H1 (cell line): ENCODE results near the gene ZNF618. TPM values are rescaled to one million over a fixed set of nuclear protein-coding genes. Genes with fewer than 3 reads are reported as not detected.

ENCODE experiments used
- CTCF ChIA-PET: fragments of 300-600 bp; sonication (Branson Sonifier 250); formaldehyde crosslinking; loops from one replicate; lab custom pipeline; 2021; ENCODE audit not compliant: partially characterized antibody; lab: Charles Lee
- POLR2A ChIA-PET: fragments of 300-600 bp; sonication (Branson Sonifier 250); formaldehyde crosslinking; loops from one replicate; lab custom pipeline; 2021; ENCODE audit warnings: inconsistent platforms; ENCODE audit not compliant: partially characterized antibody; lab: Charles Lee
- DNase-seq, 2 experiments: peaks; one replicate each; pipeline versions ENCODE4 v3.0.0 to v3.0.0-alpha.2; 2010 to 2022; ENCODE audit warnings: low spot score in 2 of 2, low read depth in 1 of 2, mixed read lengths in 1 of 2
- FAIRE-seq: peaks from 2 replicates; lab custom pipeline; 2011; peaks lifted over from hg19 to GRCh38; lab: Jason Lieb, UNC
- H2AFZ ChIP-seq: 2 replicates; pipeline ENCODE4 v1.8.1; 2012; ENCODE audit warnings: low read length, inconsistent platforms
- H2AK5ac ChIP-seq: 2 replicates; pipeline ENCODE4 v1.6.1; 2013; ENCODE audit warnings: low read depth, low read length
- H2BK120ac ChIP-seq: replicated peaks from 2 replicates; pipeline ENCODE3; 2013; ENCODE audit warnings: low read depth, low read length, inconsistent platforms
- H2BK12ac ChIP-seq: 2 replicates; pipeline ENCODE4 v1.6.1; 2013; ENCODE audit warnings: low read depth, low read length
- H2BK15ac ChIP-seq: 2 replicates; pipeline ENCODE4 v1.6.1; 2013; ENCODE audit warnings: low read length
- H2BK20ac ChIP-seq: 2 replicates; pipeline ENCODE4 v1.6.1; 2013; ENCODE audit warnings: low read length
- H2BK5ac ChIP-seq: 2 replicates; pipeline ENCODE4 v1.6.1; 2013; ENCODE audit warnings: low read depth, low read length
- H3K14ac ChIP-seq: 2 replicates; pipeline ENCODE4 v1.6.1; 2013; ENCODE audit warnings: inconsistent platforms; ENCODE audit not compliant: insufficient read length
- H3K18ac ChIP-seq: 2 replicates; pipeline ENCODE4 v1.6.1; 2013; ENCODE audit warnings: low read length; ENCODE audit errors: extremely low read depth
- H3K23ac ChIP-seq: 2 replicates; pipeline ENCODE4 v1.6.1; 2013; ENCODE audit warnings: inconsistent platforms; ENCODE audit not compliant: insufficient read length
- H3K23me2 ChIP-seq: 2 replicates; pipeline ENCODE4 v1.6.1; 2013; ENCODE audit warnings: low read depth, low read length
- H3K27ac ChIP-seq: 2 replicates; pipeline ENCODE4 v1.6.1; 2011; ENCODE audit warnings: low read depth, low read length, inconsistent platforms
- H3K27me3 ChIP-seq, 4 experiments: replicated peaks in 1 of 4; 1 replicate in 1 of 4; 2 replicates in 3 of 4; pipeline versions ENCODE4 v1.6.1 to v1.8.1; 2011 to 2013; ENCODE audit warnings: low read length in 3 of 4, mild to moderate bottlenecking in 3 of 4, inconsistent platforms in 2 of 4, mixed read lengths in 2 of 4, moderate library complexity in 1 of 4; ENCODE audit not compliant: control insufficient read depth in 3 of 4, insufficient read depth in 3 of 4; ENCODE audit errors: extremely low read depth in 1 of 4
- H3K36me3 ChIP-seq, 4 experiments: 2 replicates each; pipeline versions ENCODE4 v1.6.1 to v1.8.1; 2011 to 2013; ENCODE audit warnings: mild to moderate bottlenecking in 4 of 4, low read length in 3 of 4, moderate library complexity in 2 of 4, control low read depth in 1 of 4, inconsistent platforms in 1 of 4; ENCODE audit not compliant: insufficient read depth in 4 of 4, control insufficient read depth in 2 of 4
- H3K4ac ChIP-seq: replicated peaks from 2 replicates; pipeline ENCODE3; 2013; ENCODE audit warnings: low read length, low read depth, mixed read lengths, inconsistent platforms; ENCODE audit not compliant: insufficient read length
- H3K4me1 ChIP-seq, 4 experiments: replicated peaks in 1 of 4; 1 replicate in 1 of 4; 2 replicates in 3 of 4; pipeline versions ENCODE4 v1.6.1 to v1.8.1; 2011 to 2013; ENCODE audit warnings: low read length in 3 of 4, inconsistent platforms in 2 of 4, mixed read lengths in 1 of 4; ENCODE audit not compliant: insufficient read depth in 4 of 4, control insufficient read depth in 3 of 4
- H3K4me2 ChIP-seq, 2 experiments: 2 replicates each; pipeline versions ENCODE4 v1.6.1 to v1.8.1; 2011 to 2013; ENCODE audit warnings: low read depth in 2 of 2, low read length in 2 of 2, control low read depth in 1 of 2, inconsistent platforms in 1 of 2, mild to moderate bottlenecking in 1 of 2; ENCODE audit not compliant: insufficient read depth in 1 of 2
- H3K4me3 ChIP-seq, 4 experiments: fragments of 200-600, 300-600 bp in 1 of 4; sonication (generic), shearing (Covaris generic), sonication (Bioruptor Twin) in 1 of 4; 2 replicates each; pipeline versions ENCODE4 v1.5.1 to v1.8.1; 2011 to 2016; ENCODE audit warnings: low read length in 4 of 4, low read depth in 3 of 4, control low read depth in 2 of 4, inconsistent platforms in 2 of 4, mild to moderate bottlenecking in 2 of 4, mixed read lengths in 1 of 4, moderate library complexity in 1 of 4; ENCODE audit not compliant: insufficient read depth in 2 of 4; ENCODE audit errors: extremely low read depth in 1 of 4
- H3K56ac ChIP-seq: replicated peaks from 2 replicates; pipeline ENCODE3; 2013; ENCODE audit warnings: low read depth, mild to moderate bottlenecking, mixed read lengths, low read length, inconsistent platforms; ENCODE audit not compliant: insufficient read length
- H3K79me1 ChIP-seq: 2 replicates; pipeline ENCODE4 v1.6.1; 2013; ENCODE audit warnings: low read depth, low read length, control low read depth
- H3K79me2 ChIP-seq, 2 experiments: 2 replicates each; pipeline versions ENCODE4 v1.6.1 to v1.8.1; 2012 to 2013; ENCODE audit warnings: low read length in 2 of 2, mild to moderate bottlenecking in 2 of 2, inconsistent platforms in 1 of 2; ENCODE audit not compliant: insufficient read depth in 2 of 2, control insufficient read depth in 1 of 2
- H3K9ac ChIP-seq, 4 experiments: replicated peaks in 1 of 4; 1 replicate in 1 of 4; 2 replicates in 3 of 4; pipeline versions ENCODE4 v1.6.1 to v1.8.1; 2011 to 2013; ENCODE audit warnings: low read depth in 3 of 4, low read length in 3 of 4, control low read depth in 2 of 4, mild to moderate bottlenecking in 2 of 4, moderate library complexity in 2 of 4, inconsistent platforms in 1 of 4; ENCODE audit errors: extremely low read depth in 1 of 4
- H3K9me3 ChIP-seq, 2 experiments: 2 replicates each; pipeline versions ENCODE4 v1.6.1 to v1.8.1; 2012 to 2013; ENCODE audit warnings: mild to moderate bottlenecking in 2 of 2, moderate library complexity in 2 of 2, control low read depth in 1 of 2, inconsistent platforms in 1 of 2, low read depth in 1 of 2, low read length in 1 of 2, mixed read lengths in 1 of 2; ENCODE audit not compliant: insufficient read depth in 2 of 2
- H4K20me1 ChIP-seq, 2 experiments: replicated peaks in 1 of 2; 2 replicates each; pipeline versions ENCODE3 to v1.8.1; 2011 to 2013; ENCODE audit warnings: inconsistent platforms in 2 of 2, low read length in 2 of 2, mild to moderate bottlenecking in 1 of 2; ENCODE audit not compliant: insufficient read depth in 2 of 2, control insufficient read depth in 1 of 2
- H4K5ac ChIP-seq: 2 replicates; pipeline ENCODE4 v1.6.1; 2013; ENCODE audit warnings: low read length, low read depth, mixed read lengths, inconsistent platforms; ENCODE audit not compliant: insufficient read length
- H4K8ac ChIP-seq: 2 replicates; pipeline ENCODE4 v1.8.0; 2013; ENCODE audit warnings: mild to moderate bottlenecking, moderate library complexity, low read length, inconsistent platforms; ENCODE audit not compliant: insufficient read depth; ENCODE audit errors: extremely low read depth
- H4K91ac ChIP-seq: replicated peaks from 2 replicates; pipeline ENCODE3; 2013; ENCODE audit warnings: low read length, mixed read lengths, inconsistent platforms; ENCODE audit not compliant: insufficient read length
- ATF2 ChIP-seq: IDR thresholded peaks from 2 replicates; pipeline ENCODE4 v1.6.1; 2012; ENCODE audit warnings: low read length, inconsistent platforms
- BCL11A ChIP-seq, 2 experiments: IDR thresholded peaks; one replicate each; pipeline ENCODE4 v1.6.1; 2011; ENCODE audit warnings: low read depth in 2 of 2, low read length in 2 of 2, mild to moderate bottlenecking in 2 of 2
- BRCA1 ChIP-seq: IDR thresholded peaks from 2 replicates; pipeline ENCODE4 v1.6.1; 2012; ENCODE audit warnings: low read depth, low read length, improper control_type of control experiment
- CBX5 ChIP-seq: fragments of 300-800, 300-1000 bp; sonication (generic); IDR thresholded peaks from 2 replicates; pipeline ENCODE4 v1.7.1; 2016; ENCODE audit warnings: antibody characterized with exemption, low read length, low read depth
- CBX8 ChIP-seq: fragments of 300-800, 300-1000 bp; sonication (generic); IDR thresholded peaks from 2 replicates; pipeline ENCODE4 v1.7.1; 2016; ENCODE audit warnings: low read depth, low read length, borderline replicate concordance
- CREB1 ChIP-seq: IDR thresholded peaks from 2 replicates; pipeline ENCODE4 v1.6.1; 2012; ENCODE audit warnings: inconsistent platforms
- KDM5A ChIP-seq: fragments of 200-600 bp; IDR thresholded peaks from 2 replicates; pipeline ENCODE4 v1.7.1; 2012; ENCODE audit warnings: mild to moderate bottlenecking, low read length, inconsistent platforms, mixed read lengths
- MAFK ChIP-seq: IDR thresholded peaks from 2 replicates; pipeline ENCODE4 v1.6.1; 2012; ENCODE audit warnings: low read depth, mild to moderate bottlenecking, improper control_type of control experiment, low read length
- POLR2AphosphoS5 ChIP-seq: IDR thresholded peaks from 2 replicates; pipeline ENCODE4 v1.6.1; 2011; ENCODE audit warnings: low read depth, low read length
- RFX5 ChIP-seq: IDR thresholded peaks from 2 replicates; pipeline ENCODE4 v1.6.1; 2011; ENCODE audit warnings: low read depth, low read length, improper control_type of control experiment, borderline replicate concordance
- SIX5 ChIP-seq: IDR thresholded peaks from 2 replicates; pipeline ENCODE4 v1.6.1; 2011; ENCODE audit warnings: mild to moderate bottlenecking, low read depth, low read length
- SP4 ChIP-seq: IDR thresholded peaks from 2 replicates; pipeline ENCODE4 v1.6.1; 2012; ENCODE audit warnings: low read length, inconsistent platforms
- SUZ12 ChIP-seq: fragments of 200-600 bp; sonication (generic); IDR thresholded peaks from 2 replicates; pipeline ENCODE4 v1.6.1; 2012; ENCODE audit warnings: mild to moderate bottlenecking, inconsistent platforms, low read length, moderate library complexity, mixed read lengths
- TEAD4 ChIP-seq: IDR thresholded peaks from 2 replicates; pipeline ENCODE4 v1.6.1; 2012; ENCODE audit warnings: low read depth, low read length, inconsistent platforms, mixed read lengths
- ZNF274 ChIP-seq: IDR thresholded peaks from 2 replicates; pipeline ENCODE4 v1.7.0; 2012; ENCODE audit warnings: low read length, borderline replicate concordance; ENCODE audit errors: extremely low read depth
- polyA plus RNA-seq, 7 experiments: library from polyadenylated mRNA; depleted of rRNA in 3 of 7; stranded (reverse) in 5 of 7; unstranded in 2 of 7; fragments of >200 nt in 5 of 7; fragments of 200-250 nt in 2 of 7; gene quantifications; 1 replicate in 5 of 7; 2 replicates in 1 of 7; 4 replicates in 1 of 7; pipeline versions ENCODE4 v1.2.1 to v1.2.3, GENCODE V29; 2011 to 2013; ENCODE audit warnings: missing spikeins in 2 of 7, mixed read lengths in 2 of 7
- total RNA-seq: library from RNA; stranded (reverse); fragmentation: NEBNext Ultra II Directional; extraction: Animal tissue kit (Norgen Biotek cat#: 25700); gene quantifications from 2 replicates; pipeline ENCODE4 v1.2.1, GENCODE V29; 2021

ZNF618 gene
- total and polyA plus RNA-seq, 2 of the 8 experiments (the other 6 are each of a cell fraction or from before 2014, with no cell fraction given): 9.6 to 28.5 TPM

GRCh38 chr9:114102484-114102883, 226.4 kb downstream of the ZNF618 start:
- no peaks in the 10 kb centered on the region for H3K79me1 ChIP-seq
- no peak overlapping the region for H3K14ac ChIP-seq
- no peak overlapping the region for H3K4me2 ChIP-seq
- no peak overlapping the region for H3K4me3 ChIP-seq
- peaks cover 0 to 15% (median 9%) of the 10 kb centered on the region in 4 experiments; a peak in 6 of 7 replicates for H3K4me1 ChIP-seq
- H2BK5ac ChIP-seq: no peak overlapping the region
- no peak overlapping the region for H4K5ac ChIP-seq
- peaks cover 0 to 2% of the 10 kb centered on the region in 2 experiments; a peak in 1 of 4 replicates for H3K9me3 ChIP-seq
- H3K23ac ChIP-seq: no peak overlapping the region
- no peak overlapping the region for H4K91ac ChIP-seq
- peaks cover 5% of the 10 kb centered on the region; the same call in 1 of the 2 replicates for H3K23me2 ChIP-seq
- no peak for FAIRE-seq
- no peak overlapping the region for H3K4ac ChIP-seq
- H2BK15ac ChIP-seq: no peak overlapping the region
- ChIA-PET POLR2A (no interaction called here), CTCF (interaction anchor here (0.7 to 17.7 kb wide), 6 partner anchors 18 to 188 kb away, joined by 3 to 205 read pairs (median 4); no protein-coding TSS in a partner anchor)
- H2BK12ac ChIP-seq: no peak overlapping the region
- H3K9ac ChIP-seq: no peak overlapping the region
- no peak overlapping the region for H2BK20ac ChIP-seq
- H3K27me3 ChIP-seq: peaks cover 2 to 24% (median 18%) of the 10 kb centered on the region in 4 experiments
- H3K56ac ChIP-seq: no peak overlapping the region
- DNase-seq: no peak
- H4K20me1 ChIP-seq: no peaks in the 10 kb centered on the region
- no peak overlapping the region for H4K8ac ChIP-seq
- H3K27ac ChIP-seq: no peak overlapping the region
- TF ChIP-seq CBX5 (no peak), CREB1 (no peak), SUZ12 (no peak), POLR2AphosphoS5 (no peak), ZNF274 (no peak), KDM5A (no peak), SP4 (no peak), MAFK (no peak), CBX8 (no peak), RFX5 (no peak), TEAD4 (no peak), BRCA1 (no peak), ATF2 (no peak), BCL11A (IDR thresholded peaks at IDR 0.05; ENCODE audit: low read depth in 2 of 2, low read length in 2 of 2) (no peak), SIX5 (no peak)
- H3K18ac ChIP-seq: no peak overlapping the region
- H2BK120ac ChIP-seq: no peak overlapping the region
- H2AFZ ChIP-seq: no peak overlapping the region
- no peaks in the 10 kb centered on the region for H3K36me3 ChIP-seq
- H2AK5ac ChIP-seq: no peak overlapping the region
- H3K79me2 ChIP-seq: no peaks in the 10 kb centered on the region
